Neural cell (in vitro differentiated cells): ENCODE measurements around the gene PPOX.

ENCODE experiments used
- EP300 ChIP-seq: fragments of 450-650 bp; conservative IDR thresholded peaks from 2 replicates; pipeline ENCODE4 v1.6.1; 2014; ENCODE audit warnings: antibody characterized with exemption, mild to moderate bottlenecking, moderate library complexity; ENCODE audit not compliant: poor library complexity, severe bottlenecking
- EZH2 ChIP-seq: fragments of 200-600, 300-800 bp; shearing (Covaris generic), sonication (generic); IDR thresholded peaks from 2 replicates; pipeline ENCODE4 v1.6.1; 2014; ENCODE audit warnings: antibody characterized with exemption, low read length, borderline replicate concordance, mild to moderate bottlenecking; ENCODE audit not compliant: insufficient read depth, poor library complexity, severe bottlenecking
- MXI1 ChIP-seq: fragments of 450-650 bp; conservative IDR thresholded peaks from 2 replicates; pipeline ENCODE4 v1.6.1; 2014; ENCODE audit warnings: antibody characterized with exemption, mild to moderate bottlenecking; ENCODE audit not compliant: poor library complexity, severe bottlenecking
- POLR2AphosphoS5 ChIP-seq: IDR thresholded peaks from 2 replicates; pipeline ENCODE4 v1.6.1; 2012
- RAD21 ChIP-seq: fragments of 450-650 bp; conservative IDR thresholded peaks from 2 replicates; pipeline ENCODE4 v1.6.1; 2014; ENCODE audit warnings: antibody characterized with exemption, mild to moderate bottlenecking, moderate library complexity
- SMC3 ChIP-seq: fragments of 450-650 bp; conservative IDR thresholded peaks from 2 replicates; pipeline ENCODE4 v1.6.1; 2014; ENCODE audit warnings: antibody characterized with exemption, mild to moderate bottlenecking, moderate library complexity; ENCODE audit not compliant: poor library complexity
- TAF1 ChIP-seq: IDR thresholded peaks from 2 replicates; pipeline ENCODE4 v1.6.1; 2012; ENCODE audit warnings: low read depth
- TF ChIP-seq, protein P1 (sequence below): fragments of 450-650 bp; IDR thresholded peaks from 2 replicates; pipeline ENCODE4 v1.5.1; 2014; ENCODE audit warnings: antibody characterized with exemption, mild to moderate bottlenecking, moderate library complexity; ENCODE audit not compliant: poor library complexity, severe bottlenecking

DNA sequence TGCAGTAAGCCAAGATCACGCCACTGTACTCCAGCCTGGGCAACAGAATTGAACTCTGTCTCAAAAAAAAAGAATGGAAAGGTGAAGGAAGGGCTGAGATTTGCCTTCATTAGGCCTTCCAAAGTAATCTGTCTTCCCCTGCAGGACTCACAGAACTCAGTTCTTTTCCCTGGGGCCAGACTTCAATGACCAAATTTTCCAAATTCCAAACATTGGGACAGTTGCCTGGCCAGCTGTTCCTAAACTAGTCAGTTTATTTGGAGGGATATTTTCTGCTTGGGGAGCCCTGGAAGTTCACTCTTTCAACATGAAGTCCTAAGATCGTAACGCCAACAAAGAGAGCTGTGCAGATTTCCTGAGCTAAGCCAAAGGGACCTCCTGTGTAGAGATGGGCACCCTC is 28.3 kb upstream of the PPOX start:
- TF ChIP-seq, protein P1, sequence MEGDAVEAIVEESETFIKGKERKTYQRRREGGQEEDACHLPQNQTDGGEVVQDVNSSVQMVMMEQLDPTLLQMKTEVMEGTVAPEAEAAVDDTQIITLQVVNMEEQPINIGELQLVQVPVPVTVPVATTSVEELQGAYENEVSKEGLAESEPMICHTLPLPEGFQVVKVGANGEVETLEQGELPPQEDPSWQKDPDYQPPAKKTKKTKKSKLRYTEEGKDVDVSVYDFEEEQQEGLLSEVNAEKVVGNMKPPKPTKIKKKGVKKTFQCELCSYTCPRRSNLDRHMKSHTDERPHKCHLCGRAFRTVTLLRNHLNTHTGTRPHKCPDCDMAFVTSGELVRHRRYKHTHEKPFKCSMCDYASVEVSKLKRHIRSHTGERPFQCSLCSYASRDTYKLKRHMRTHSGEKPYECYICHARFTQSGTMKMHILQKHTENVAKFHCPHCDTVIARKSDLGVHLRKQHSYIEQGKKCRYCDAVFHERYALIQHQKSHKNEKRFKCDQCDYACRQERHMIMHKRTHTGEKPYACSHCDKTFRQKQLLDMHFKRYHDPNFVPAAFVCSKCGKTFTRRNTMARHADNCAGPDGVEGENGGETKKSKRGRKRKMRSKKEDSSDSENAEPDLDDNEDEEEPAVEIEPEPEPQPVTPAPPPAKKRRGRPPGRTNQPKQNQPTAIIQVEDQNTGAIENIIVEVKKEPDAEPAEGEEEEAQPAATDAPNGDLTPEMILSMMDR, result no peak
- TF ChIP-seq POLR2AphosphoS5 (no peak), RAD21 (no peak), TAF1 (no peak), EP300 (no peak), EZH2 (no peak), MXI1 (no peak), SMC3 (no peak)
